Esophagus squamous epithelium (tissue), 4 donors: ENCODE results near the gene MAN2A2.

Source experiments
- POLR2A ChIP-seq, 4 donors: fragments of 450-650 bp; IDR thresholded peaks; one replicate each; pipeline ENCODE4 v1.6.1; 2017; ENCODE audit warnings: antibody characterized with exemption in 4 of 4, mild to moderate bottlenecking in 4 of 4, moderate library complexity in 3 of 4
- TF ChIP-seq, protein P1 (sequence below), 6 experiments: fragments of 450-650 bp in 4 of 6; fragments of 200-600 bp in 2 of 6; sonication (generic) in 2 of 6; IDR thresholded peaks; one replicate each; pipeline ENCODE4 v1.5.1; 2016 to 2019; ENCODE audit warnings: antibody characterized with exemption in 6 of 6, mild to moderate bottlenecking in 4 of 6, moderate library complexity in 4 of 6

DNA sequence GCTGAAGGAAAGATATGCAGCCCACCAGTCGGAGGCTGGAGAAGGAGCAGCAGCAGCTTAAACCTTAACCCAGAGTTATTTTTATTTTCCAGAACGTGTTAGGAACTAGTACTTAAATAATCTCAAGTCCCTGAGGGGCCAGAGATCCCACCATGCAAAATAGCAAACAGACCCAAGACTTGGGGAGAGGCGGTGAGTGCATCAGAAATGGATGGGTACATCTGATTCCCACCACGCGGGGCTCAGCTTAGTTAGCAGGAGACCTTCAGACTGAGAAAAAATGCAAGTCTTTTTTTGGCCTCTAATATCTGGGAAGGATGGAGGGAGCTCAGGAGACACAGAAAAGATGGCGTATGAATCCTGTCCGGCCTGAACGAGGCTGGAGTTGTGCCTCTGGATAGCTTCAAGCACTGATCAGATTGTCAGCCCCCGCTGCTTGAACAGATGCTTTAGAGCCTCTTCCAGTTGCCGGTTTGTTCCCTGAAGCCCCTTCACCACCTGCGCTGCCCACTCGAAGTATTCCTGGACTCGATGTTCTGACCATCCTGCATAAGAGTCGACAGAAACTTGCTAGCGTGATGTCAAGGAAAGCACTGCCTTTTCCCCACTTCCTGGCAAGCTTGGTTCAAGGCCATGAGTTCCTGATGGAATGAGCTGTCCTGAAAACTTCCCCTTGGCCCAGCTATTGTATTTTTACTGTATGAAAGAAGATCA lies 27.9 kb downstream of the MAN2A2 start:
- TF ChIP-seq, protein P1, sequence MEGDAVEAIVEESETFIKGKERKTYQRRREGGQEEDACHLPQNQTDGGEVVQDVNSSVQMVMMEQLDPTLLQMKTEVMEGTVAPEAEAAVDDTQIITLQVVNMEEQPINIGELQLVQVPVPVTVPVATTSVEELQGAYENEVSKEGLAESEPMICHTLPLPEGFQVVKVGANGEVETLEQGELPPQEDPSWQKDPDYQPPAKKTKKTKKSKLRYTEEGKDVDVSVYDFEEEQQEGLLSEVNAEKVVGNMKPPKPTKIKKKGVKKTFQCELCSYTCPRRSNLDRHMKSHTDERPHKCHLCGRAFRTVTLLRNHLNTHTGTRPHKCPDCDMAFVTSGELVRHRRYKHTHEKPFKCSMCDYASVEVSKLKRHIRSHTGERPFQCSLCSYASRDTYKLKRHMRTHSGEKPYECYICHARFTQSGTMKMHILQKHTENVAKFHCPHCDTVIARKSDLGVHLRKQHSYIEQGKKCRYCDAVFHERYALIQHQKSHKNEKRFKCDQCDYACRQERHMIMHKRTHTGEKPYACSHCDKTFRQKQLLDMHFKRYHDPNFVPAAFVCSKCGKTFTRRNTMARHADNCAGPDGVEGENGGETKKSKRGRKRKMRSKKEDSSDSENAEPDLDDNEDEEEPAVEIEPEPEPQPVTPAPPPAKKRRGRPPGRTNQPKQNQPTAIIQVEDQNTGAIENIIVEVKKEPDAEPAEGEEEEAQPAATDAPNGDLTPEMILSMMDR (IDR thresholded peaks at IDR 0.05) = no peak
- no peak for TF ChIP-seq POLR2A (IDR thresholded peaks at IDR 0.05)
